Suprapubic skin (tissue), 4 donors: ENCODE results near the gene MRPL11.

Source experiments
- EP300 ChIP-seq: sonication (generic); formaldehyde crosslinking; IDR thresholded peaks from one replicate; pipeline ENCODE4 v1.6.1; 2017; ENCODE audit warnings: antibody characterized with exemption
- POLR2A ChIP-seq, 2 donors: fragments of 450-650 bp; IDR thresholded peaks; one replicate each; pipeline ENCODE4 v1.6.1; 2017; ENCODE audit warnings: antibody characterized with exemption in 2 of 2, mild to moderate bottlenecking in 2 of 2, moderate library complexity in 2 of 2
- POLR2AphosphoS5 ChIP-seq, 3 donors: sonication (generic); formaldehyde crosslinking; IDR thresholded peaks; one replicate each; pipeline ENCODE4 v1.6.1; 2017; ENCODE audit warnings: antibody characterized with exemption in 3 of 3
- TF ChIP-seq, protein P1 (sequence below), 2 donors: fragments of 200-600 bp in 1 of 2; fragments of 450-650 bp in 1 of 2; sonication (generic) in 1 of 2; IDR thresholded peaks; one replicate each; pipeline ENCODE4 v1.5.1; 2016 to 2019; ENCODE audit warnings: antibody characterized with exemption in 2 of 2, mild to moderate bottlenecking in 1 of 2, moderate library complexity in 1 of 2

DNA sequence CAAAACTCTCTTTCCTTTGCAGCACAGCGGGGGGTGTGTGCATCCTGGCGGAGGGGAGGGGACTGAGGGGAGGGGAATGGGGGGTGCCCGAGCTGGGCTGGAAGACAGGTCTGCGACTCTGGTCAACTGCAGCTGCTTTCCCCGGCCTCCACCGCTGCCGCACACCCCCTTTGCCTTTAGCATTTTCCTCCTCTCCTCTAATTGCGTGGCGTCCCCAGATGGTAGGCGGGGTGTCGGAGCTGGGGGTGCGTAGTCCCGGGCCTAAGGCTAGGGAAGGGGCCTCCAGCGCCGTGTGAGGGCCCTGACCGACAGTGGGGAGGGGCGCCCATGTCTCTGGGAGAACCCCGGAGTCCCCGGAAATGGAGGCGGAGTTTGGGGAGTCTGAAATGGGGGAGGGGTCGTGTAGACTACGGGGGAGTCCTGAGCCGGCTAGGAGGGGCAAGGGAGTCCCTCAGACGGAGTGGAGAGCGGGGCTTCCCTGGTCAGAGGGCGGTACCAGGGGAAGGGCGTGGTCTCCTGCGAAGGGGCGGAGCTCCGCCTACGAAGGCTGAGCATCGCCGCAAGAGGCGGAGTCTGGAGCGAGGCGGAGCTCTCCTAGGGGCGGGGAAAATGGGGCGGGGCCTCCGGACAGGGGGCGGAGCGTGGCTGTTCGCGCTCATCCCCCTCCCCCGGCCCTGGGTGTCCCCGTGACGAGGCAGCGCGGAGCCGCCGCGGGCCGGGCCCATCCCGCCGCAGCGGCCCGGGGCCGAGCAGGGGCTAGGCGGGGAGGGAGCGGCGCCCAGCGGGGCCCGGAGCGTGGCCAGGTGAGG, 27.8 kb upstream of the MRPL11 start, which contains the start of gene PELI3:
- TF ChIP-seq, protein P1, sequence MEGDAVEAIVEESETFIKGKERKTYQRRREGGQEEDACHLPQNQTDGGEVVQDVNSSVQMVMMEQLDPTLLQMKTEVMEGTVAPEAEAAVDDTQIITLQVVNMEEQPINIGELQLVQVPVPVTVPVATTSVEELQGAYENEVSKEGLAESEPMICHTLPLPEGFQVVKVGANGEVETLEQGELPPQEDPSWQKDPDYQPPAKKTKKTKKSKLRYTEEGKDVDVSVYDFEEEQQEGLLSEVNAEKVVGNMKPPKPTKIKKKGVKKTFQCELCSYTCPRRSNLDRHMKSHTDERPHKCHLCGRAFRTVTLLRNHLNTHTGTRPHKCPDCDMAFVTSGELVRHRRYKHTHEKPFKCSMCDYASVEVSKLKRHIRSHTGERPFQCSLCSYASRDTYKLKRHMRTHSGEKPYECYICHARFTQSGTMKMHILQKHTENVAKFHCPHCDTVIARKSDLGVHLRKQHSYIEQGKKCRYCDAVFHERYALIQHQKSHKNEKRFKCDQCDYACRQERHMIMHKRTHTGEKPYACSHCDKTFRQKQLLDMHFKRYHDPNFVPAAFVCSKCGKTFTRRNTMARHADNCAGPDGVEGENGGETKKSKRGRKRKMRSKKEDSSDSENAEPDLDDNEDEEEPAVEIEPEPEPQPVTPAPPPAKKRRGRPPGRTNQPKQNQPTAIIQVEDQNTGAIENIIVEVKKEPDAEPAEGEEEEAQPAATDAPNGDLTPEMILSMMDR (IDR thresholded peaks at IDR 0.05) = no peak
- TF ChIP-seq POLR2A (IDR thresholded peaks at IDR 0.05) (no peak), POLR2AphosphoS5 (IDR thresholded peaks at IDR 0.05) (no peak), EP300 (no peak)
